Ureter (tissue), 1 donor: Measurements from ENCODE around the gene TREM1. TPM values are rescaled to one million over a fixed set of nuclear protein-coding genes. Genes with fewer than 3 reads are reported as not detected.
"Not testable (repeated sequence)": the region's sequence is repeated elsewhere in the genome, so short reads cannot be mapped to it uniquely, and the experiment has no call there.

Experiments
- DNase-seq: peaks from one replicate; pipeline ENCODE4 v3.0.0-alpha.2; 2020; ENCODE audit warnings: low spot score
- total RNA-seq: library from RNA; stranded (reverse); gene quantifications from one replicate; pipeline ENCODE4 v1.2.4, GENCODE V29; 2023
- donor health status: DM: yes; HTN: yes; CAD: no.

TREM1 gene
- total RNA-seq, 1 donor from 2014 or later, result 2.2 TPM

- DNase-seq, result not testable (repeated sequence)
Observed at GRCh38 chr6:41297248-41297647, 10.8 kb upstream of the TREM1 start.

DNA sequence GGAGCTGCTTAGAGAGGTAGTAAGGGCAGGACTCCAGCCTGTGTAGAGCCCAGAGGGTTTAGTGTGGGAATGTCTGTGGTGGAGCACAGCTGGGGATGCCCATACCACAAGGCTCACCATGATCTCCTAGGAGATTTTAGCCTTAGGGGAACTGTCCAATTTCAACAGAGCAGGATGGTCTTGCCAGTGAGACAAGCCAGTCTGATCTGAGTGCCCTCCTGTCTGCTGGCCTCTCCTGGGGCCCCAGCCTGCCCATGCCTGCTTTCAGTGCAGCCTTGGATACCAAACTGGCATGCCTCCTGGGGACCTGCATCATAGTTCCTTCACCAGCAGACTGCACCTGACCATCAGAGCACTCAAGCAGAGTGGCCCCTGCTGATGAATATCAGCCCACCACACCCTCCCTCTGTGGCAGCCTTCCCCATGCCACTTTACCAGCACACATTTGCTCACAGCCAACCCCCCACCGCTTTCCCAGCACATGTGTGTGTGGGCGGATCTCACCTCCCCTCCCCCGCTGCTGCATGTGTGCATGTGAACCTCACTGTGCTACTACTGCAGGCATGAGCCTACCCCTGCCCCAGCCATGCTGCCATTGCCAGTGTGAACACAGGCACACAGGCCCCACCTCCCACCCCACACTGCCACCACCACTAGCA is 7.9 kb upstream of the TREM1 start:
- DNase-seq, result no peak

DNA sequence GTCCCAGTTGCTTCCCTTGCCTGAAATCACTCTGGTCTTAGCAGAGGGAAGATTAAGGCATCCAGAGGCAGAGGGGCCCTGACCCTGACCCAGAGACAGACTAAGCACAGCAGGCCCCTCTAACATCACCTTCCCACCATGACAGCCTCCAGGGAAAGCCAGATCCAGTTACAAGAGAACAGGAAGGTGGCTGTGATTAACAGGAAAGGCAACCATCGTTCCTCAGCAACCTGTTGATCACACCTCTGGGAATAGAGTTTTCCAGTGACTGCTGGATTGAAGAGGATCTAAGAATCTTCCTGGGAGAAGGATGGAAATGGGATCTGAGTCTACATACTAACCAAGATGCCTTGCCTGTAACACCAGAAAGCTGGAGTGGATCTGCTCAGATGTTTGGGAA is 5.2 kb upstream of the TREM1 start:
- no peak for DNase-seq

GRCh38 chr6:41289815-41290214 is 3.3 kb upstream of the TREM1 start:
- no peak for DNase-seq

- no peak for DNase-seq
Observed at GRCh38 chr6:41288754-41289129, 2.3 kb upstream of the TREM1 start.

DNA sequence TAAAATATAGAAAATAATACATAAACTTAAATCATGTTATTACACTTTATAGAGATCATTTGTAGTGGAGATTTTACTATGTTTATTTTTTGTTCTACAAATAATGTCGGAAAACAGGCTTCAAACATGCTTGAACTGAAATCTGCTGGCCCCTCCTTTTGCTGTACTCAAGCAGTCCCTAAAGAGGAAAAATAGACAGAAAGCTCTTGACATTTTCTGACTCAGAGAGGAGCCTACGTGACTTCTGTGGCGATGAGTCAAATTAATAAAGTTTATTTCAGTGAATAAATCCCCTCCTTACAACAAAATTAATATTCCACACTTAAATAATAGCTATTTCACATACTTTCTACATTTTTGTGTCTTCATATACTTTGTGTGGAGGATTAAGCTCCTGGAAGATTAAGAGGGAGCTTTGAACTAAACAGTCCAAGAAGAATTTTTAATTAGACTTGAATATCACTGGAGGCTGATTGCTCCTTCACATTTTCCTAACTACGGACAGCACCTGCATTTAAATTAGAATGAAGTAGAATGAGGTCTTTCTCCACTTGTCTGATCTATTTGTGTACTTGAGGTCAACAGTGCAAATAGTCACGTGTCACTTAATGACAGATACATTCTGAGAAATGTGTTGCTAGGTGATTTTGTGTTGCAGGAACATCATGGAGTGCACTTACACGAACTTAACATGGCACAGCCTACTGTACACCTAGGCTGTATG is 1.7 kb upstream of the TREM1 start:
- DNase-seq, result no peak

- no peak for DNase-seq
Observed at GRCh38 chr6:41284726-41285125, 1.8 kb downstream of the TREM1 start.

- DNase-seq, result no peak
Observed at GRCh38 chr6:41283600-41283999, 2.9 kb downstream of the TREM1 start.

- DNase-seq, result no peak
Observed at GRCh38 chr6:41280381-41281057, 6.0 kb downstream of the TREM1 start.

DNA sequence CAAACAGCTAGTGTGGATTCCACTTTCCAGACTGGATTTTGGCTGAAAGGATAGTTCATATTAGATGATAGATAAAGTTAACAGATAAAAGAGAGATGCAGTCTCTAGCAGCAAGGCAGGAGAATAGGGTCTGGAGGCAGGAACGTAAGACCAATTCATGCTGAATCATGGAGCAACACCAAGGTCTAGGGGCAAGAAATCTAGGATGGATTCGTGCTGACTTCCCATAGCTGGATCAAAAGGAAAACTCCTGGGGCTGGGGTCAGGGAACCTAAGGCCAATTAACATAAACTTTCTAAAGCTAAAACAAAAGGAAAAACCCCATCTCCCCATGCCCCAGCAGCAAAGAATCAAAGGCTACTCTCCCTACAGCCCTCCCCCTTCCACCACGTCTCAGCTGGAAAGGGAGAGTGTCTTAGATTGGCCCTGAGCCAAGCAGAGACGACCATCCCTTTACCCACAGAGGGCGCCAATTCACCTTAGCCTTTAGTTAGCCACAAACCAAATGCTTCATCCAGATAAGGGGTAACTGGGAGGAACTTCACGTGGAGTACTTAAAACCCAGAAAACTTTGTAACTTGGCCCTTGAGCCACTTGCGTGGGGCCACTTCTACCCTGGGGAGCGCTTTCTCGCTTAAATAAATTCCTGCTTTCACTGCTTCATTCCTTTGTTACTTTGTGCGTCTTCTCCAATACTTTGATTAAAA is 7.6 kb downstream of the TREM1 start:
- DNase-seq, result no peak

DNA sequence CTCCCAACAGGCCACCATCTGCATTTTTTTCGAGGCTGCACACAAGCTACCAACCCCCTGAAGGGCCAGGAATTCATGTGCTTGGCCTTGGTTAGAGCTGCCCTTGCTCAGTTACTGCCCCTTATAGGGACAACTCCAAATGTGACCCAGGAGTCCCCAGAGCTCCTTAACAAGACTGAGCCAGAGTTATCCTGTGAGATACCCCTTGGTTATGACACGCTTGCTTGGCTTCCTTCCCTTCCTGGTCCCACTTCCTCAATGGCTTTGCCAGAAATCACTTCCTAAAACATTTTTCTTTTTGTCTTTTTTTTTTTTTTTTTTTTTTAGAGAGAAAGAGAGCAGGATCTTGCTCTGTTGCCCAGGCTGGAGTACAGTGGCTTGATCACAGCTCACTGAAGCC is 8.9 kb downstream of the TREM1 start:
- no peak for DNase-seq

DNA sequence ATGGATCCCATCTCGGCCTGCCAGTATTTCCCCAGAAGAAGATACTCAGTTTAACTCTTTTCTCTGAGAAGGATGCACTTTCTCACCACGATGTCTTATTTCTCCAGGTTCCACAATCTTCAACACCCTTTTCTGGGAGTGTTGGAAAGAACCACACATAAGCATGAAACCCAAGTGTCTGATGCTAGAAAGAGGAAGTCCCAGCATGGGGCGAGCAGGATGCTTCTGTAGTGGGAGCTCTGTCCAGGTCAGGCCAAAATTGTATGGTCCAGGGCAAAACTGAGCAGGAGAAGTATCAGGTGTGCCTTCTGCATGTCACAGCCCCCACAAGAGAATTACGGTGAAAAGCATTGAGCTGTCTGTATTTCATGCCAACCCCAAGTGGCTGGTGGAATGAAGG is 11.0 kb downstream of the TREM1 start:
- DNase-seq, result no peak

DNA sequence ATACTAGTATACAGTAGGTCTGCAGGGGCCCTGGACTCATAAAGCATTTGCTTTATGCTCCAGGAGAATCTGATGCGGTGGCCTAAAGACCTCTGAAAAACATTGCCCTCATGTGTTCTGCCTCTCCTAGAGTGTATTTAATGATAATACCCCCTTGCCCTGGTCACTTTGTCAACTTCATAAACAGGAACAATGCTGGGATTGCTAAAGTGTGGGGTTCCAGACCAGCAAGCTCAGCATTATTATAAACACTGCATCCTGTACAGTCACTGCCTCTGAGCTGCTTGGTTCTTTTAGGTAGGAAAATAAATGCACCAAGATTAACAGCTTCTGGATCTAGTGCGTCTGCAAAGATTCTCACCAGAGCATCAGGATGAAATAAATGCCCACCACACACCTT is 12.2 kb downstream of the TREM1 start:
- DNase-seq, result no peak

DNA sequence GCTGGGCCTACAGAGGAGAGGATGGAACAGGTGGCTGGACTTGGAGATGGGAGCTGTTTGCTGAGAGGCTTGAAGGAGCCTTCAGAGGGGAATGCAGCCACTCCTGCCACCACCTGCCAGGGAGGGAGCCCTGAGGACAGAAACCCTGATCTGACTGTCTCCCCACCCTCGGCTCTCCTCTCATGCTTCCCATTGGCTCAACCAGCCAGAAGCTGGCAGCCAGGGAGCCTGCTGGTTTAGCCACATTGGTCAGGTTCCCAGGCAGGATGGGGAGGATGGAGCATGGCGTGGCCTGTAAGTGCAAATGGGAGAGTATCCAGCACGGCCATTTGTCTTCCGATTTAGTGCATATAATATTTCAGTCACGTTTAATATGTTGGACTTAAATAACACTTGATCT is 12.8 kb downstream of the TREM1 start:
- DNase-seq, result peak; percentile 23

DNA sequence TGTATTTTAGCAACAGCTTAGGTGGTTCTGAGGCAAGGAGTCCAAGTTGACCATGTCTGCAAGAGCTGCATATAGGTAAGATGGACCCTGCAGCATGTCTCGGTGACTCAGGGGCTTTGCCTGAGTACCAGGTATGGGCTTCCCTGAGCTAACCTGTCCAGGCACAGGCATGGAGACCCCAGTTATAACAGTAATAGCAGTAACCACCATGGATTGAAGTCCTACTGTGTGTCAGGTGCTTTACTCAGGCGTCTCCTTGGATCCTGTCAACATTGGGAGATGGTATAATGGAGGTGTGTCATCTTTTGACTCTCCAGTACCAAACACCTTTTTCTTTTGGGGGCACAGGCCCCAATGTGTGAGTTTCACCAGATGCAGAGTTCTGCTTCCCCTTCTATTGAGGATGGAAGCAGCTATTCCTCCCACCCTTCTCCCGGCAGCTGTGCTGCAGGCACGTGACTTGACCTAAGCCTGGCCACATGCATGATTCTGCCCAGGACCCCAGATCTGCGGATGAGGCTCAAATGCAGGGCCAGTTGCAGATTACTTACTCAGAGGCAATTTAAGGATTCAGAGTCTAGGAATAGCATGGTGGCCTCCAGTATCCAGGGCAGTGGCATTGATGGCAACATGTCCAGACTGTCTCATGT is 13.8 kb downstream of the TREM1 start:
- no peak for DNase-seq

- no peak for DNase-seq
Observed at GRCh38 chr6:41271901-41272395, 14.5 kb downstream of the TREM1 start.

DNA sequence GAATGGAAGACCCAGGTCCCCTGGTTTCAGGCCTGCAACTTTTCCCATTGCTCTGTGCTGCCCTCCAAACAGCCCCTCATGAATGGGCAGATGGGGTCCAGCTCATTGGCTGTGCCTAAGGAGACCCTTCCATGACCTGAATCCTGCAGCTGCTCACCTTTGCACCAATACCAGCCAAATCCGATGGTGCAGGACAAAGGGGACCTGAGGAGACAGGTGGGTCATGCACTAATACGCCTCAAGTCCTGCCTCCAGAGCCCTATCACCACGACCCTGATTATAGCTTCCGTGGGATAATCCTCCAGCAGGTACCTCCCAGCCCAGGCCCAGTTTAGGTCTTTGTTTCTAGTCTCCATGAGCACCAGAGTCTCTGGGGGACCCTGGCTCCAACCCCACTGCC is 16.8 kb downstream of the TREM1 start:
- DNase-seq, result peak; percentile 18

DNA sequence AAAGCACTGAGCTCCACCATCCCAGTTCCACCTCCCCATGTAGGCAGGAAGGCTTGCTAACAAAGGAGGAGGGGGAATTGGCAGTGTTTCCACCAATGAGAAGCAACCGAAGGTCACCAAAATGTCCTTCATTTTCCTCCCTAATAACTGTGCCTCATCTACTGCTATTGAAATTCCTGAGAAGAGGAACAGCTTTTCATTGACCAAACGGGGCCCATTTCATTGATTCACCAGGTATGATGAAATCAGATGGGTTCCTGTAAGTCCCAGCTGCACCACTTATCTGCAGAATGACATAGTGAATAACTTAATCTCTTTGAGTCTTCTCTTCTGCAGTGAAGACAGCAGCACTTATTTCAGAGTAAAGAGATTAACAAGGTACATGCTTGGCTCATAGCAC is 17.3 kb downstream of the TREM1 start:
- no peak for DNase-seq

DNA sequence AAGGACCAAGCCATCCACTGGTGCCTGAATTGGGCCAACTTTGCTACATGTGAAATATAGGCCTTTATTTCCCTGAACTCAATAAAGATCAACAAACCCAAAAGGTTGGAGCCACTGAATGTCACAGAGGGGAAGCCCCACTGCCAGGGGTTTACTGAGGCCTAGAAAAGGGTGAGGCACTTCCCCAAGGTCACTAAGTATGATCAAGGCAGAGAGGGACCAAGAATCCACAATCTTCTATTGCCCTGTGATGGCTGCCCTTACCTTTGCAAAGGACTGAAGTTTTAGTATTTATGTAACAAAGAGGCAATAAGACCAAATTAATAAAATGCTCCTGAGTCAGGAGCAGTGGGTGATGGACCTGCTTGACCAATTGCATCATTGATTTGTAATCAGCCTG is 18.0 kb downstream of the TREM1 start:
- DNase-seq, result no peak

- no peak for DNase-seq
Observed at GRCh38 chr6:41266541-41266940, 19.9 kb downstream of the TREM1 start.

DNA sequence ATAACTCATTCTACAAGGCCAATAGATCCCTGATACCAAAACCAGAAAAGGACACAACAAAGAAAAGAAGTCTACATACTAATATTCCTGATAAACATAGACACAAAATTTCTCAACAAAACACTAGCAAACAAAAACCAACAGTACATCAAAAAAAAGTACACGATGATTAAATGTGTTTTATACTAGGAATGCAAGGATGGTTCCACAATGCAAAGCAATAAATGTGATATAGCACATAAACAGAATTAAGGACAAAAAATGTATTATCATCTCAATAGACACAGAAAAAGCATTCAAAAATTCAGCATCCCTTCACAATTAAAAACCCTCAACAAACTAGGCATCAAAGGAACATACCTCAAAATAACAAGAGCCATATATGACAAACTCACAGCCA is 23.2 kb downstream of the TREM1 start:
- no peak for DNase-seq

DNA sequence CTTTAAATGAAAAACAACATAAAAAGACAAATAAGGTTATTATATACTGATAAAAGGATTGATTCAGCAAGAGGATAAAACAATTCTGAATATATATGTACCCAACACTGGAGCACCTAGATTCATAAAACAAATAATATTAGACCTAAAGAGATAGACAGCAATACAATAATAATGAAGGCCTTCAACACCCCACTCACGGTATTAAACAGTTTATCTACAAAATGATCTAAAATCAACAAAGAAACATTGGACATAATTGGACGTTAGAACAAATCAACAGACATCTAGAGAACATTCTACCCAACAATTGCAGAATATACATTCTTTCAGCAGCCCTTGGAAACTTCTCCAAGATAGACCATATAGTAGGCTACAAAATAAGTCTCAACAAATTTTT is 24.1 kb downstream of the TREM1 start:
- DNase-seq, result no peak
